GM10847 (cell line): ENCODE measurements around the gene GAS6.

Source experiments
- POLR2A ChIP-seq: IDR thresholded peaks from 2 replicates; pipeline ENCODE4 v1.6.1; 2011; ENCODE audit not compliant: insufficient read length; ENCODE audit errors: extremely low read depth

Gene GAS6

GRCh38 chr13:113788413-113789135, 75.3 kb downstream of the GAS6 start:
- TF ChIP-seq POLR2A: no peak

GRCh38 chr13:113787694-113788093, 76.2 kb downstream of the GAS6 start:
- TF ChIP-seq POLR2A: no peak

GRCh38 chr13:113786262-113786841, 77.5 kb downstream of the GAS6 start:
- TF ChIP-seq POLR2A: no peak

GRCh38 chr13:113785051-113786010, 78.5 kb downstream of the GAS6 start:
- no peak for TF ChIP-seq POLR2A

- TF ChIP-seq POLR2A: no peak
Measured at GRCh38 chr13:113784645-113785024, 79.2 kb downstream of the GAS6 start.

- TF ChIP-seq POLR2A: no peak
Measured at GRCh38 chr13:113783966-113784644, 79.8 kb downstream of the GAS6 start.

- TF ChIP-seq POLR2A: no peak
Measured at GRCh38 chr13:113783200-113783881, 80.5 kb downstream of the GAS6 start.

GRCh38 chr13:113782472-113782871, 81.4 kb downstream of the GAS6 start:
- no peak for TF ChIP-seq POLR2A

- no peak for TF ChIP-seq POLR2A
Measured at GRCh38 chr13:113781571-113781970, 82.3 kb downstream of the GAS6 start.

- no peak for TF ChIP-seq POLR2A
Measured at GRCh38 chr13:113777311-113778260, 86.3 kb downstream of the GAS6 start.

GRCh38 chr13:113776231-113777125, 87.4 kb downstream of the GAS6 start:
- TF ChIP-seq POLR2A: no peak

GRCh38 chr13:113775451-113776145, 88.3 kb downstream of the GAS6 start:
- TF ChIP-seq POLR2A: no peak
